Kidney epithelial cell (primary cell): ENCODE data around the gene OMP. TPM values are rescaled to one million over a fixed set of nuclear protein-coding genes. Genes with fewer than 3 reads are reported as not detected.

ENCODE experiments used
- DNase-seq: peaks from one replicate; pipeline ENCODE4 v3.0.0-alpha.2; 2010; ENCODE audit warnings: low read depth
- H3K27me3 ChIP-seq: 2 replicates; pipeline ENCODE4 v1.6.0; 2011; ENCODE audit warnings: low read length; ENCODE audit not compliant: control insufficient read depth, insufficient read depth
- H3K36me3 ChIP-seq: 2 replicates; pipeline ENCODE4 v1.5.1; 2011; ENCODE audit warnings: low read length; ENCODE audit not compliant: control insufficient read depth, insufficient read depth
- H3K4me3 ChIP-seq: 2 replicates; pipeline ENCODE4 v1.5.1; 2011; ENCODE audit warnings: low read depth, mild to moderate bottlenecking, control low read depth, low read length
- total RNA-seq: library from RNA; depleted of rRNA; stranded (reverse); fragments of >200 nt; gene quantifications from 2 replicates; pipeline ENCODE4 v1.2.3, GENCODE V29; 2015
- TF ChIP-seq, protein P1 (sequence below): IDR thresholded peaks from 2 replicates; pipeline ENCODE4 v1.5.1; 2011; ENCODE audit warnings: mild to moderate bottlenecking, moderate library complexity, low read length, control low read depth, inconsistent platforms; ENCODE audit not compliant: insufficient read depth, poor library complexity, severe bottlenecking

Gene OMP
- total RNA-seq, 1 donor from 2014 or later: not detected

- DNase-seq: no peak
- Histone ChIP-seq H3K36me3 (no peaks in the 10 kb centered on the region), H3K4me3 (no peak overlapping the region), H3K27me3 (peaks cover 25% of the 10 kb centered on the region)
- TF ChIP-seq, protein P1, sequence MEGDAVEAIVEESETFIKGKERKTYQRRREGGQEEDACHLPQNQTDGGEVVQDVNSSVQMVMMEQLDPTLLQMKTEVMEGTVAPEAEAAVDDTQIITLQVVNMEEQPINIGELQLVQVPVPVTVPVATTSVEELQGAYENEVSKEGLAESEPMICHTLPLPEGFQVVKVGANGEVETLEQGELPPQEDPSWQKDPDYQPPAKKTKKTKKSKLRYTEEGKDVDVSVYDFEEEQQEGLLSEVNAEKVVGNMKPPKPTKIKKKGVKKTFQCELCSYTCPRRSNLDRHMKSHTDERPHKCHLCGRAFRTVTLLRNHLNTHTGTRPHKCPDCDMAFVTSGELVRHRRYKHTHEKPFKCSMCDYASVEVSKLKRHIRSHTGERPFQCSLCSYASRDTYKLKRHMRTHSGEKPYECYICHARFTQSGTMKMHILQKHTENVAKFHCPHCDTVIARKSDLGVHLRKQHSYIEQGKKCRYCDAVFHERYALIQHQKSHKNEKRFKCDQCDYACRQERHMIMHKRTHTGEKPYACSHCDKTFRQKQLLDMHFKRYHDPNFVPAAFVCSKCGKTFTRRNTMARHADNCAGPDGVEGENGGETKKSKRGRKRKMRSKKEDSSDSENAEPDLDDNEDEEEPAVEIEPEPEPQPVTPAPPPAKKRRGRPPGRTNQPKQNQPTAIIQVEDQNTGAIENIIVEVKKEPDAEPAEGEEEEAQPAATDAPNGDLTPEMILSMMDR: no peak
Observed at GRCh38 chr11:77136784-77137420, 34.3 kb downstream of the OMP start.

DNA sequence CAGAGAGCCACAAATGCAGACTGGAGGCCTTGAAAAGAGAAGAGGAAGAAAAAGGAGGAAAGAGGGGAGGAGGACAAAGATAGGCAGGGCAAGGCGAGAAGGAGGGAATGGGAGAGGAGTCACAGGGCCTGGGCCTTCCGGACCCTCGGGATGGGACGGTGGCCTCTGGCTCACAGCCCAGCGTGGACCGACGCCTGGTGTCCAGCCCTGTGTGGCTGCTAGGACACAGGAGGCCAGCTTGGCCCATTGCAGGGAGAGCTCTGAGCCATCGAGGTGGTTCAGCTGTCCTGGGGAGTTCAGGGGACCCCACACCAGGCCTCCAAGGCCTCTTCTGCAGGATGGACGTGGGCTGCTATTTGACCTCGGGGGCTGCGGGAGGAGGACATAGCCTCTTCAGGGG, 34.8 kb downstream of the OMP start:
- TF ChIP-seq, protein P1: no peak
- Histone ChIP-seq H3K4me3 (no peak overlapping the region), H3K27me3 (peaks cover 25% of the 10 kb centered on the region), H3K36me3 (no peaks in the 10 kb centered on the region)
- DNase-seq: no peak

DNA sequence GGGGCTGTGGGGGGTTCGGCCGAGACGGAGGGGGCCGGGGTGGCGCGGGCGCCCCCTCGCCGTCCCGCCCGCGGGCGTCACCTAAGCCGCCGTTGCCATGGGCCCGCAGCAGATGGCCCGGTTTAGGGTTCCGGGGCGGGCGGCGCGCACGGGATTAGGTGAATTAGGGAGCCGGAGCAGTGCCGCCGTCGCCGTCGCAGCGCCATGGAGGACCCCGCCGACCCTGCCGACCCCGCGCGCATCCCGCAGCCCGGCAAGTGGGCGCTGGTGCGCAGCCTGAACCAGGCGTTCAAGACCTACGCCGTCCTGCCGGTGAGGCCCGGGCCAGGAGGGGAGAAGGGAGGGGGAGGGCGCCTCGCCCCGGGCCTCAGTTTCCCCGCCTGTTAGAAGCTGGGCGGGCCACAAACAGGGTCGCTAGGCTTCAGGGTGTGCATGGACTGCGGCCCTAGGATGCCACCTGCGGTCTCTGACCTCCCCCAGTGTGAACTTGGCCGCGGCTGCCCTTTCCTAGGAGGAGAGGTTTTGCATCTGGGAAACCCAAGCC, 35.5 kb downstream of the OMP start:
- no peaks in the 10 kb centered on the region for H3K36me3 ChIP-seq
- H3K4me3 ChIP-seq: no peak overlapping the region
- no peak for DNase-seq
- TF ChIP-seq, protein P1: no peak
- H3K27me3 ChIP-seq: peaks cover 25% of the 10 kb centered on the region

GRCh38 chr11:77139201-77139600, 36.6 kb downstream of the OMP start:
- Histone ChIP-seq H3K4me3 (no peak overlapping the region), H3K27me3 (peaks cover 26% of the 10 kb centered on the region), H3K36me3 (no peaks in the 10 kb centered on the region)
- TF ChIP-seq, protein P1: no peak
- DNase-seq: no peak

GRCh38 chr11:77140231-77140851, 37.7 kb downstream of the OMP start:
- TF ChIP-seq, protein P1: no peak

More at GRCh38 chr11:77140231-77140851, 37.7 kb downstream of the OMP start:
- H3K27me3 ChIP-seq: peaks cover 27% of the 10 kb centered on the region
- no peak for DNase-seq
- H3K36me3 ChIP-seq: no peaks in the 10 kb centered on the region
- no peak overlapping the region for H3K4me3 ChIP-seq
